AML-193 (cell line): Measurements from ENCODE around the gene CSGALNACT2.
"Not testable (repeated sequence)": the region's sequence is repeated elsewhere in the genome, so short reads cannot be mapped to it uniquely, and the experiment has no call there.

ENCODE experiments used
- DNase-seq, 2 experiments: peaks; one replicate each; lab custom pipeline; 2025; lab: John Stamatoyannopoulos, UW

Gene CSGALNACT2

DNA sequence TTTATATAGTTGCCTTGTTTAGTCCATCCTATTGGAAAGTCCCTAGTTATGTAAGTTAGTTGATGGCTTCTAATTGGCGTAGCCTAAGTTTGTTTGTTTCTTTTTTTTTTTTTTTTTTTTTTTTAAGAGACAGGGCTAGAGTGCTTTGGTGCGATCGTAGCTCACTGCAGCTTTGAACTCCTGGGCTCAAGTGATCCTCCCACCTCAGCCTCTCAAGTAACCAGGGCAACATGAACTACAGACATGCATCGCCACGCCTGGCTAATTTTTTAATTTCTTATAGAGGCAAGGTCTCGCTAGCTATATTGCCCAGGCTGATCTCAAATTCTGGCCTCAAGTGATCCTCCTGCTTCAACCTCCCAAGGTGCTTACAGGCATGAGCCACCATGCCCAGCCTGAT, 7.1 kb downstream of the CSGALNACT2 start:
- DNase-seq, result no peak

DNA sequence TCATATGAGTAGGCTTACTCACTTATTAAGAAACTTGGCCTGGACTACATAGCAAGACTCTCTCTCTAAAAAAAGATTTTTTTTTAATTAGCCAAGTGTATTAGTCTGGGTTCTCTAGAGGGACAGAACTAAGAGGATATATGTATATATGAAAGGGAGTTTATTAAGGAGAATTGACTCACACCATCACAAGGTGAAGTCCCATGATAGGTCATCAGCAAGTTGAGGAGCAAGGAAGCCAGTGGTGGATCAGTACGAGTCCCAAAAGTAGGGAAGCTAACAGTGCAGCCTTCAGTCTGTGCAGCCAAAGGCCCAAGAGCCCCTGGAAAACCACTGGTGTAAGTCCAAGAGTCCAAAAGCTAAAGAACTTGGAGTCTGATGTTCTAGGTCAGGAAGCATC, 7.7 kb downstream of the CSGALNACT2 start:
- DNase-seq, result not testable (repeated sequence)

DNA sequence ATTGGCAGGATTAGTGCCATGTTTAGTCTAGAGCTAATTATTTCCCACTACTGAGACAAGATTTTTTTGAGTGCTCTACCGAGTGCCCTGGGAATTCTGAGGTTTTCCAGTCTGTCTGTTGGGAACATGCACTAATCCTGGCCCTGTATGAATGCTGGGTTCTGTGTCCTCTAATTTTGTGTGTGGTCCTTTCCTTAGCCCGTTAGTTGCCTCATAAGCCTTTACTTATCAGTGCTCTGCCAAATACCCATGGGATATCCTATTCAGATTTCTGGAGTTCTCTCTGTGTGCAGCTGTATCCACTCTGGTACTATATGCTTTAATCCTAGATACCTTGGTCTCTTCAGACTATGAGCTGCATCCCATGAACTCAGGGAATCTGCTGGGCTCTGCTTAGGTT, 13.1 kb downstream of the CSGALNACT2 start:
- DNase-seq, result no peak

DNA sequence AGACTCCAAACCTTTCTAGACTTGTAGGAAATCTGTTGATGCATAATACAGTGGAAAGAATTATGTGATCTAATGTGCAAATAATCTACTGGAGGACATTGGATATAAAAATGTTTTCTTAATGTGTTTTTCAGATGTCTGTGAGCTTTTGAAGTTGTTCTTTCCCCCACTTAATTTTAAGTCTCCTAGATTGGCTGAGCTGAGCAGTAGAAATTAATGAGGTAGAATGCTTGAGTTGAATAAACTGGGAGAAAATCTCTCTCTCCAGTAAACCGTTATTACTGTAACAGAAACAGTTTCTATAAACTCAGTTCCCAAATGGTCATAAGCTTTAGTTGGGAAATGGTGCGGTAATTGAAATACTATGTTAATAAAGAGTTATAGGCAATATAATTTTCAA, 15.7 kb downstream of the CSGALNACT2 start:
- no peak for DNase-seq

DNA sequence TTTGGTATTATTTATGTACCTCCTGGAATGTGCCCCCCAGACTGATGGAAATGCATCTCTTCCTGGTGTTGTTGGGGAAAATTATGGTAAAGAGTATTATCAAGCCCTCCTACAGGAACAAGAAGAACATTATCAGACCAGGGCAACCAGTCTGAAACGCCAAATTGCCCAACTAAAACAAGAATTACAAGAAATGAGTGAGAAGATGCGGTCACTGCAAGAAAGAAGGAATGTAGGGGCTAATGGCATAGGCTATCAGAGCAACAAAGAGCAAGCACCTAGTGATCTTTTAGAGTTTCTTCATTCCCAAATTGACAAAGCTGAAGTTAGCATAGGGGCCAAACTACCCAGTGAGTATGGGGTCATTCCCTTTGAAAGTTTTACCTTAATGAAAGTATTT, 17.0 kb downstream of the CSGALNACT2 start:
- DNase-seq, result no peak

DNA sequence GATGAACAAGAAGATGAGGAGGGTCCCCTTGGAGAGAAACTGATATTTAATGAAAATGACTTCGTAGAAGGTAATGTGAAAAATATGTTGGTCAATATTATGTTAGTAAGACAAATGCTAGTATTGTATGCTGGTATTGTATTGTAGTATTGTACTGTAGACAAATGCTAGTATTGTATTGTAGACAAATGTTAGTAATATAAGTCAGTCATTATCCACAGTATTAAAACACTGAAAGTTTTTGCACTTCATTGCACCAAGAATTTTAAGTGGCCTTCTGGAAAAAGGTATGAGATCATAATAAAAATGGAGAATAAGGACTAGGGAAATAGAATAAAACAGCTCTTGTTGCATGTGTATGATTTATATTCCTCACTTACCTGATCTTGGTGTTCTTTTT, 17.5 kb downstream of the CSGALNACT2 start:
- no peak for DNase-seq

DNA sequence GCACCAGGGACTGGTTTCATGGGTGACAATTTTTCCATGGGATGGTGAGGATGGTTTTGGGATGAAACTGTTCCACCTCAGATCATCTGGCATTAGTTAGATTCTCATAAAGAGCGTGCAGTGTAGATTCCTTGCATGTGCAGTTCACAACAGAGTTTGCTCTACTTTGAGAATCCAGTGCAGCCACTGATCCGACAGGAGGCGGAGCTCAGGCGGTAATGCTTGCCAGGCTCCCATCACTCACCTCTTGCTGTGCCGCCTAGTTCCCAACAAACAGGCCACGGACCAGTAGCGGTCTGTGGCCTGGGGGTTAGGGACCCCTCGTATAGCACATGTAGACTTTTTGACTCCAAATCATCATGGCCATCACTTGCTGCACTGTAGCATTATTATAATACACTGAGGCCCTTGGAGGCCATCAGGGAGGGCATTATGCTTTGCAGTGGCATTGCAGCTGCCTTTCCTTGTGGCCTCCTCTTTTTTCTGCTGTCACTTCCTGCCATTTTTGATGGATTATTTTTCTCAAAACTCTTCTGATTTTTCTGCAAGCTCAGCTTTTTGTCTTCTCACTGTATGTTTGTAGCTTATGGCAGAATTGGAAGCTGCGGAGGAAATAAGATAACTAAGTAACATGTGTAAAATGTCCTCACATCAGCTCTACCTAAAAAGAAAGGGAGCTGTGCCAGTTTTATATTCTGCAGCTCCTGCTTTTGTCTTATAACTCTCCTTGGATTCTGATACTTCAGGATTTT, 18.5 kb downstream of the CSGALNACT2 start:
- no peak for DNase-seq

DNA sequence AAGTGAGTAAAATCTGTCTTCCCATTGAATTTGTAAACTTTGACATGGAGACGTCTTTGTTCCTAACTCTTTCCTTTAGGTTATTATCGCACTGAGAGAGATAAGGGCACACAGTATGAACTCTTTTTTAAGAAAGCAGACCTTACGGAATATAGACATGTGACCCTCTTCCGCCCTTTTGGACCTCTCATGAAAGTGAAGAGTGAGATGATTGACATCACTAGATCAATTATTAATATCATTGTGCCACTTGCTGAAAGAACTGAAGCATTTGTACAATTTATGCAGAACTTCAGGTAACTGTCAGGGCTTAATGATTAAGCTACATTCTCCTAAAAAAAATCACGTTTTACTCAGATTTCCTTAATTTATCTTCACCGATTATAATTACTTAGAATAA, 20.4 kb downstream of the CSGALNACT2 start:
- DNase-seq, result no peak

DNA sequence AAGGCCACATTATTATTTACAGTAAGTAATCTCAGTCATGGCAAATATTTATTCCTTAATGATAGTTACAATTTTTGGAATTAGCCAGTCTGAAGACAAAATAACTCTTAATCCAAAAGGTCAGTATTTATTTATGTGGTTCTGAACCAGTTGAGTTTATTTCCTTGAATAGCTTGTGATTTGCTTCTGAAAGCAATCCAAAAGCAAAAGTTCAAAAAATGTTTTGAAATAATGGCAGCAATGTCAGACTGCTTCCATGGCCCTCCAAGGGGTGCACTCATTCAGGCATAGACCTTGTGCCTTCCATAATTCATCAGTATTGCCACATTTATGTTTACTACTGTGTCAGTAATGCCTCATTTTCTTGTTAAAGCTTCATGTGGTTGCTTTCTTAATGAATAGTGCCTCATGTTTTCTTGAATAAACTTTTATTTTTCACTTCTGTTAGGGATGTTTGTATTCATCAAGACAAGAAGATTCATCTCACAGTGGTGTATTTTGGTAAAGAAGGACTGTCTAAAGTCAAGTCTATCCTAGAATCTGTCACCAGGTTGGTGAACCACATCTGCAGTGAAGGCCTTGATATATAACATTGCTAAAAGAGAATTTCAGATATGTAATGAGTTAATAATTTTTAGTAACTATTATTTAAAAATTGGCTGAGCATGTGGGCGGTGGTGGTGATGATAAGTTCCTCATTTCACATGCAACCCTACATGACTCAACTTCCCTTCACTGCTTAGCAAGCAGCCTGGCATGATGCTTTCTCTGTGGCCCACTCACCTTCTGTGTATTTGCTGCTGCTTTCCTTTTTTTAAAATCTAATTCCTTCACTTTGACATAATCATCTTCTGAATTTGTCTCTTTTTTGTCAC, 22.0 kb downstream of the CSGALNACT2 start:
- DNase-seq, result peak; percentile 63 to 81

DNA sequence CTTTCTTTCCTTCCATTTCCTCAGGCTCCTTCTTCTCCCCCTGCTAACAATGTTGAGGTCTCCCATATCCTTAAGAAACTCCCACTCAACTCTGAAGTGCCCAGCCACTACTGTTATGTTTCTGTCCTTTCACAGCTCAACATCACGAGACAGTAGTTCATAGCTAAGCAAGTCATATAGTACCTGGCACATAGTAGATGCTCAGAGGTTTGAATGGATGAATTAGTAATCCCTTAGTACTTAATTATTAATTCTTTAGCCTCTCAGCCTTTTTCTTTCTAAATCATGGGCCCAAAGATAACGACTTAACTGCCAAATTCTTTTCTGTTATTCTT, 22.6 kb downstream of the CSGALNACT2 start:
- no peak for DNase-seq

DNA sequence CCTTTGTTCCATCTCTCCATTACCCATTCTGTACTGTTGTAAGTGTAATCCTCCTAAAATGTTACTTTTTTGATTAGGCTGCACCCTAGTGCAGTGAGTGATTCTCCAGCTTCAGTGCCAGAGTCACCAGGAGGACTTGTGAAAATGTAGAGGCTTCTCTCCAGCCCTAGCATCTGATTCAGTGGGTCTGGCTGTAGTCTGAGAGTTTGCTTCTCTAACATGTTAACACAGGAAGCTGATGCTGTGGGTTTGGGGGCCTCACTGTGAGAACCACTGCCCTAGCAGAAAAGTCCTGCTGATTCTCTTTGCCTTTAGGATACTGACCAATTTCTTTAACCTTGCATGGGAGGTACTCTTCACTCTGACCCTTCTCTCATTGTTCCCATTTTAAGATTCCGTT, 24.4 kb downstream of the CSGALNACT2 start:
- DNase-seq, result no peak

DNA sequence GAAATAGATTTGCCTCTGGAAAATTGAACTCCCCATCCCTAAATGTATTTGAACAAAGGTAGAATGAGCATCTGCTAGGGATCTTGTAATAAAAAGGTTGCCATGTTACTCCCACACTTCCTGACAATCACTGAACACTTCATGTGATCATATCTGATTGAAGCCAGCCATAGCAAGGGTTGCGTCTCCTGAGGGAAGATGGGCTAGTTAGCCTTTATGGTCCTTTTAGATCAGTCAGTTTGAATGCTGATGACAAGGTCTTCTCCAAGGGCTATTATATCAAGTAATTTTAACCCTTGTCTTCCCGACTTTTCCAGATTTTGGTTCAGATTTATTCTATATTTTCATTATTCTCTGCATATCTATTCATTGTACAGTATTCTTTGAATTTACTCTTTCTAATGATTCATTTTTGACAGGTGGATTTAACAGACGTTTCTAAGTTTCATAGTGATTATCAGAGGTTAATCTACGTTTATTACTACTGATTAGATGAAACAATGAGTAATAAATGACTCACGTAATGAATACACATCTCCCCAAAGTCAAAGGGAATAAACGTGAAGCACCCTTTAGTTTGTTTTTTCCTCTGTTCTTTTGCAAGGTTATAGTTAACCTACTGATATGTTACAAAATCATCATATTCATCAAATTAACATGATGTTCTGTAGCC, 28.1 kb downstream of the CSGALNACT2 start:
- no peak for DNase-seq

DNA sequence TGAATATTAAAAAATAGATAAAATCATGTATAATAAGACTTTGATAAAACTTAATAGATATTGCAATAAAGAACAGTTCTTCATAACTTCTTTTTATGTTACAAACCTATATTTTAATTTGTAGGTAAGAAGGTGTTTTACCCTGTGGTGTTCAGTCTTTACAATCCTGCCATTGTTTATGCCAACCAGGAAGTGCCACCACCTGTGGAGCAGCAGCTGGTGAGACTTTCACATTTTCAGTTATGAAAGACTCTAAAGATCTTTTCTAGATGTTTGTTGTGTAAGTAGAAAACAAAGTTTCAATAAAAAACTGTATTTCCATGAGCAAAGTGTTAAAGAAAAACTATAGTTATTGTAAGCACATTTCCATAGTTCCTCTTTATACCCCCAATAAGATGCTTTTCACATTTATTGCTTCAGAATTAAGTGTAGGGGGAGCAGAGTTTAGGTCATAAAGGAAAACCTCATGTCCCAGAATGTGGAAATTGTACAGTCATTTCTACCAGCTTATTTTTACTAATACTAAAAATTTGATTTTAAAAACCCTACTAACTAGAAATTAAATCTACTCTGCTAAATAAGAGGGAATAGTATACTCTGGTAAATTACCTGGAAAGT, 28.7 kb downstream of the CSGALNACT2 start:
- no peak for DNase-seq

DNA sequence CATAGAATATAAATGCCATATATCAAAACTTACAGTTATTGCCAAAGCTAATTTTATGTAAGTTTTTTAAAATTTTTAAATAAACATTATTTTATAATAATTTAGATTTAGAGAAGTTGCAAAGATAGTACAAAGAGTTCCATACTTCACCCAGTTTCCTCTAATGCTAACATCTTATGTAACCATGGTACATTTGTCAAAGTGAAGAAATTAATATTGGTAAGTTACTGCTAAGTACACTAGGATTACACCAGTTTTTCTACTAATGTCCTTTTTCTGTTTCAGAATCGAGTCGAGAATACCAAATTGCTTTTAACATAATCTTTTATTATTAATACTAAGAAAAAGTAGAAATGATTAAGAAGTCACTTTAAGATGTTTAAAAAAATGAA, 29.2 kb downstream of the CSGALNACT2 start:
- DNase-seq, result no peak

DNA sequence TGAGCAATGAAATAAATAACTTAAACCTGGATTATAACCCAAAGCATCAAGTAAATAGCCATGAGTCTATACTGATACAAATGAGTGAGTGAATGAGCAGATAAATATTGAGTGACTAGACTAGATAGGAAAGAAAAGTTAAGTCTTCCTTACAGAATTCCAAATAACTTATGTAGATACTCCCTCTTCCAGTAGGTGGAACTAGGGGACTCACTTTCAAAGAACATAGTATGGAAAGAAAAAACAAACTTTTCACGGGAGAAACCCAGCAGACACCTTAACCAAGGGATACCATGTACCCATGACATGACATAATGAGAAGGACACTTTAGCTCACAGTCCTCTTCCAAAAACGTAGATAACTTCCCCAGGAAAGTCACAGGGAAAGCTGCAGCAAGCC, 32.2 kb downstream of the CSGALNACT2 start:
- DNase-seq, result no peak

DNA sequence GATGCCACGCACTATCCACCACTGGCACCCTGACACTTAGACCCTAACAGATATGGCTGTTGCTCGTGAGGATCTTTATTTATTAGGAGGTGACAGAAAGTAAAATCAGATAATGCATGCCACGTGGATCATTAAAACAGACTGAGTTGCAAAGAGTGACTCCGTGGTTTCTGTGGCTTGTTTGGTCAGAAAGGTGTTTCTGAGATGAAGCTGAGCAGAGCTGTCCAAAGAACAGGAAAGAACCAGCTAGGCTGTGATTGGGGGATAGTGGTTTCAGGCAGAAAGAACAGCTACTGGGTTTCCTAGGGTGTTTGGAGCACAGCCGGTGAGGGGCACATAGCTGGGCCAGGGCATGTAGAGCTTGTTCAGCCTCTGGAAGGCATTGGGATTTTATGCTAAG, 34.4 kb downstream of the CSGALNACT2 start:
- no peak for DNase-seq

DNA sequence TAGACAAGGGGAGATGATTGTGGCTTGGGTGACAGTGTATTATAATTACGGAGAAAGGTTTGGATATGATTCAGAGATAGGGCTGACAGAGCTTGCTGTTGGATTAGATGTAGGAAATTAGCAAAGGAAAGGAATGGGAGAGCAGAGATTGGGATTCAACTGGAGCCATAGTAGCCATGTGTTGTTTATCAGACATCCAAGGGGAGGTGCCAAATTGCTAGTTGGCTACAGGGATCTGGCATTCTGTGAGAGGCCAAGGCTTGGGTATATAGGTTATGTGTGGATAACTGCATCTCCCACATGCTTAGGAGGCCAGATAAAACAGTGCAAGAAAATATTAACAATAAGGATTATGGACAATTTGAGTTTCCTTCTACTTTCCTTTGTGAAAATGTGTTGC, 34.9 kb downstream of the CSGALNACT2 start:
- DNase-seq, result no peak

DNA sequence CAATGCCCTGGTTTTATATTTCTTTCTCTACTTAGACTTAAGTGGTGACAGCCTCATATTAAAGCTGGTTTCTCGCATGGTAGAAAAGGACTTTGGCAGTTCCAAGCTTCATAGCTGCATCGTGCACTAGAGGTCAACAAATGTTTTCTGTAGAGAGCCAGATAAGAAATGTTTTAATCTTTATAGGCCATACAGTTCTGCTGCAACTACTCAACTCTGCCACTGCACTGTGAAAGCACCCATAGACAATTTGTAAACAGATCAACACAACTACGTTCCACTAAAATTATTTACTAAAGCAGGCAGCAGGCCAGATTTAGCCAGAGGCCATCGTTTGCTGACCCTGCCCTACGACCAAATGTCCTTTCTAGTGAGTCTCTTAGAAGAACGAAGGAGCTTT, 36.7 kb downstream of the CSGALNACT2 start:
- no peak for DNase-seq

DNA sequence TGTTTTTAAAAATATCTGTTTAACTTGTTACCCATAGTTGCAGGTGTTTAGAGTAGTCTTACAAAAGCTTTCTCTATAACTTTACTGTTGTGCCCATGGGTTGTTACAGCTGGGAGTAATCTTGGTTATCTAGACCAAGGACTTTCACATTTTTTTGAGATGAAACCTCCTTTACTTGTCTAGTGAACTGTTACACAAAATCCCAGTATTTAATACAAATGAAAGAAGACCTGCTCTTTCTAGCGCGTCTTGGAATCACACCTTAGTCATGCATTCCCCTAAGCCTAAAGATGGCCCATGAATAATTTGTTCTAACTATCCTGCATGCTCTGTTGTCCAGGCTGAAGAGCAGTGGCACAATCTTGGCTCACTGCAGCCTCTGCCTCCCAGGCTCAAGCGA, 38.0 kb downstream of the CSGALNACT2 start:
- DNase-seq, result no peak

DNA sequence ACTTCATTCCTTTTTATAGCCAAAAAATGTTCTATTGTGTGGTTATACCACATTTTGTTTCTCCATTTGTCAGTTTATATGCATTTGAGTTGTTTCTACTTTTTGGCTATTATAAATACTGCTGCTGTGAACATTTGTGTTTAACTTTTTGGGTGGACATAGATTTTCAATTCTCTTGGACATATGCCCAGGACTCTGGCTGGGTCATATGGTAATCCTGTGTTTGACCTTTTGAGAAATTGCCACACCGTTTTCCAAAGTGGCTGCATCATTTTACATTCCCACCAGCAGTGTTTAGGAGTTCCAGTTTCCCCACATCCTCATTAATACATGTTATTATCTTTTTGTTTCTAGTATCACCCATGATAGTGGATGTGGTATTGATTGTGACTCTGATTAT, 39.4 kb downstream of the CSGALNACT2 start:
- no peak for DNase-seq

DNA sequence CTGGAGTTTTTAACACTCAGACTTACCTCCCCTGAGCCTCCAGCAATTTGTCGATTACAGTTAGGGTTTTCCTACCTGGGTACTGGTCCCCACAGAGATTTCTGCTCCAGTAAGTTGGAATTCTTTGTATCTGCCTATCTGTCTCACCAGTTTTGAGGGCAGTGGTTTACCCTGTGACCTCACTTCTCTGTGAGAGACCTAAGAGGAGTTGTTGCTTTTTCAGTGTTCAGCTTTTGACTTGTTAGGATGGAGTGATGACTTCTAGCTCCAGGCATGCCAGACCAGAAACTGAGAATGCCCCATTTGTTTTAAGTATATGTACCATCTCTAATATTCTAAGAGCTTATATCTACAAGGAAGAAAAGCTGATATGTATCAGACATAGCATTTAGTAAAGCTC, 42.9 kb downstream of the CSGALNACT2 start:
- DNase-seq, result no peak

DNA sequence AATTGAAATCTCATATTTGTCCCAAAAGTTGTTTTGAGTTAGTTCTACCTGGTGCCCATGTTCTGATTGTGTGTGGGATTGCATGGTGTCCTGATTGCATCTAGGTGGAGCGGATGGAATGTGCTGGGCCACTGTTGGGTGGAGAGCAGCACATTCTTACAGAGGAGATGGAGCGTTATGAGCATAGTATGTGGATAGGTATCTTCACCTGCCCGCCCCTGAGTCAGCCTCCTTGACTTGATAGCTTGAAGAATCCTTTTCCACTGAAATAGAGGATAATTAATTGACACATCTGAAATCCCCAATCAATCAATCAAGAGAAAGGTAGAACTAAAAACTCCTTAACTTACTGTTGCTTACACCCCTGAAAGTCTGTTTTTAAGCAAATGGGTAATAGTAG, 45.5 kb downstream of the CSGALNACT2 start:
- not testable (repeated sequence) for DNase-seq

DNA sequence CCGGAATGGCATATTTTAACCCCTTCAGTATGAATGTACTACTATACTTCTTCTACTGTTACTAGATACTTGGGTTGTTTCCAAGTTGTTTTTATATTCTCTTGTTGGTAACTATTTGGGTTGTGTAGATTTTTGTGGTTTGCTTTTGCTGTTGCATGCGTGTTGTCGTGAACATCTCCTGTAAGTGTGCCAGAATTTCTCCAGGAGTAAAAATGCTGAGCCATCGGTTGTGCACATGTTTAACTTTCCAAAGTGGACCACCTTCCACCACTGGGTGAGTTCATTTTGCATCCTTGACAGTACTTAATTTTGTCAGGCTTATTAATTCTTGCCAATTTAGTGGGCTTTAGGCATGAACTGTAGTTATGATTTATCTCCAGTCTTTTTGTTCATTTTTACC, 47.9 kb downstream of the CSGALNACT2 start:
- DNase-seq, result no peak
